K562 (cell line): ENCODE results near the gene TULP4.

ENCODE experiments used
- CBX5 ChIP-seq: IDR thresholded peaks from 2 replicates; pipeline ENCODE4 v1.6.1; 2014; ENCODE audit warnings: low read depth, borderline replicate concordance
- ESRRA ChIP-seq: fragments of 450-650 bp; IDR thresholded peaks from 2 replicates; pipeline ENCODE4 v1.6.1; 2014; ENCODE audit warnings: low read depth, mild to moderate bottlenecking, moderate library complexity, borderline replicate concordance
- MCM3 ChIP-seq: fragments of 450-650 bp; IDR thresholded peaks from 2 replicates; pipeline ENCODE4 v1.6.1; 2016
- NELFE ChIP-seq: IDR thresholded peaks from 2 replicates; pipeline ENCODE4 v1.6.1; 2011; ENCODE audit warnings: mild to moderate bottlenecking; ENCODE audit not compliant: insufficient read depth, insufficient read length
- POLR2A ChIP-seq: fragments of 450-650 bp; conservative IDR thresholded peaks from 2 replicates; pipeline ENCODE4 v1.6.1; 2016
- SMC3 ChIP-seq: conservative IDR thresholded peaks from 2 replicates; pipeline ENCODE4 v1.6.1; 2011; ENCODE audit warnings: low read depth, low read length, improper control_type of control experiment; ENCODE audit not compliant: insufficient read depth
- TBL1XR1 ChIP-seq, 2 experiments: IDR thresholded peaks; 2 replicates each; pipeline ENCODE4 v1.6.1; 2012; ENCODE audit warnings: improper control_type of control experiment in 2 of 2, low read length in 2 of 2, mild to moderate bottlenecking in 1 of 2
- TRIM28 ChIP-seq: fragments of 450-650 bp; IDR thresholded peaks from 2 replicates; pipeline ENCODE4 v1.6.1; 2017
- ZBTB8A ChIP-seq: fragments of 450-650 bp; IDR thresholded peaks from 2 replicates; pipeline ENCODE4 v1.6.1; 2018; ENCODE audit warnings: mild to moderate bottlenecking, moderate library complexity; ENCODE audit not compliant: partially characterized antibody
- TF ChIP-seq, protein P1 (sequence below): fragments of 450-650 bp; IDR thresholded peaks from 2 replicates; pipeline ENCODE4 v1.6.1; 2016; ENCODE audit warnings: low read depth
- TF ChIP-seq, protein P2 (sequence below), 2 experiments: IDR thresholded peaks; 2 replicates each; pipeline ENCODE4 v1.6.1; 2012; ENCODE audit warnings: improper control_type of control experiment in 2 of 2, low read depth in 2 of 2, low read length in 2 of 2, borderline replicate concordance in 1 of 2
- TF ChIP-seq, protein P3 (sequence below): sonication (generic); formaldehyde crosslinking; IDR thresholded peaks from 2 replicates; pipeline ENCODE4 v1.8.1; 2023; ENCODE audit warnings: missing genetic modification reagents, mild to moderate bottlenecking, borderline replicate concordance

- no peak for TF ChIP-seq NELFE
- no peak for TF ChIP-seq CBX5
- TF ChIP-seq, protein P1, sequence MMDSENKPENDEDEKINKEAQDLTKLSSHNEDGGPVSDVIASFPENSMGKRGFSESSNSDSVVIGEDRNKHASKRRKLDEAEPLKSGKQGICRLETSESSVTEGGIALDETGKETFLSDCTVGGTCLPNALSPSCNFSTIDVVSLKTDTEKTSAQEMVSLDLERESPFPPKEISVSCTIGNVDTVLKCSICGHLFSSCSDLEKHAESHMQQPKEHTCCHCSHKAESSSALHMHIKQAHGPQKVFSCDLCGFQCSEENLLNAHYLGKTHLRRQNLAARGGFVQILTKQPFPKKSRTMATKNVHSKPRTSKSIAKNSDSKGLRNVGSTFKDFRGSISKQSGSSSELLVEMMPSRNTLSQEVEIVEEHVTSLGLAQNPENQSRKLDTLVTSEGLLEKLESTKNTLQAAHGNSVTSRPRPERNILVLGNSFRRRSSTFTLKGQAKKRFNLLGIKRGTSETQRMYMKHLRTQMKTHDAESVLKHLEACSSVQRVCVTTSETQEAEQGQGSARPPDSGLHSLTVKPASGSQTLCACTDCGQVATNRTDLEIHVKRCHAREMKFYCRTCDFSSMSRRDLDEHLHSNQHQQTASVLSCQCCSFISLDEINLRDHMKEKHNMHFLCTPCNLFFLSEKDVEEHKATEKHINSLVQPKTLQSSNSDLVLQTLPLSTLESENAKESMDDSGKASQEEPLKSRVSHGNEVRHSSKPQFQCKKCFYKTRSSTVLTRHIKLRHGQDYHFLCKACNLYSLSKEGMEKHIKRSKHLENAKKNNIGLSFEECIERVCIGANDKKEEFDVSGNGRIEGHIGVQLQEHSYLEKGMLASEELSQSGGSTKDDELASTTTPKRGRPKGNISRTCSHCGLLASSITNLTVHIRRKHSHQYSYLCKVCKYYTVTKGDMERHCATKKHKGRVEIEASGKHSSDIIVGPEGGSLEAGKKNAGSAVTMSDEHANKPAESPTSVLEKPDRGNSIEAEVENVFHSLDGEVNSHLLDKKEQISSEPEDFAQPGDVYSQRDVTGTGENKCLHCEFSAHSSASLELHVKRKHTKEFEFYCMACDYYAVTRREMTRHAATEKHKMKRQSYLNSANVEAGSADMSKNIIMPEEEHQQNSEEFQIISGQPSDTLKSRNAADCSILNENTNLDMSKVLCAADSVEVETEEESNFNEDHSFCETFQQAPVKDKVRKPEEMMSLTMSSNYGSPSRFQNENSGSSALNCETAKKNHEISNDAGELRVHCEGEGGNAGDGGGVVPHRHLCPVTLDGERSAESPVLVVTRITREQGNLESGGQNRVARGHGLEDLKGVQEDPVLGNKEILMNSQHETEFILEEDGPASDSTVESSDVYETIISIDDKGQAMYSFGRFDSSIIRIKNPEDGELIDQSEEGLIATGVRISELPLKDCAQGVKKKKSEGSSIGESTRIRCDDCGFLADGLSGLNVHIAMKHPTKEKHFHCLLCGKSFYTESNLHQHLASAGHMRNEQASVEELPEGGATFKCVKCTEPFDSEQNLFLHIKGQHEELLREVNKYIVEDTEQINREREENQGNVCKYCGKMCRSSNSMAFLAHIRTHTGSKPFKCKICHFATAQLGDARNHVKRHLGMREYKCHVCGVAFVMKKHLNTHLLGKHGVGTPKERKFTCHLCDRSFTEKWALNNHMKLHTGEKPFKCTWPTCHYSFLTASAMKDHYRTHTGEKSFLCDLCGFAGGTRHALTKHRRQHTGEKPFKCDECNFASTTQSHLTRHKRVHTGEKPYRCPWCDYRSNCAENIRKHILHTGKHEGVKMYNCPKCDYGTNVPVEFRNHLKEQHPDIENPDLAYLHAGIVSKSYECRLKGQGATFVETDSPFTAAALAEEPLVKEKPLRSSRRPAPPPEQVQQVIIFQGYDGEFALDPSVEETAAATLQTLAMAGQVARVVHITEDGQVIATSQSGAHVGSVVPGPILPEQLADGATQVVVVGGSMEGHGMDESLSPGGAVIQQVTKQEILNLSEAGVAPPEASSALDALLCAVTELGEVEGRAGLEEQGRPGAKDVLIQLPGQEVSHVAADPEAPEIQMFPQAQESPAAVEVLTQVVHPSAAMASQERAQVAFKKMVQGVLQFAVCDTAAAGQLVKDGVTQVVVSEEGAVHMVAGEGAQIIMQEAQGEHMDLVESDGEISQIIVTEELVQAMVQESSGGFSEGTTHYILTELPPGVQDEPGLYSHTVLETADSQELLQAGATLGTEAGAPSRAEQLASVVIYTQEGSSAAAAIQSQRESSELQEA, result no peak
- TF ChIP-seq, protein P2, sequence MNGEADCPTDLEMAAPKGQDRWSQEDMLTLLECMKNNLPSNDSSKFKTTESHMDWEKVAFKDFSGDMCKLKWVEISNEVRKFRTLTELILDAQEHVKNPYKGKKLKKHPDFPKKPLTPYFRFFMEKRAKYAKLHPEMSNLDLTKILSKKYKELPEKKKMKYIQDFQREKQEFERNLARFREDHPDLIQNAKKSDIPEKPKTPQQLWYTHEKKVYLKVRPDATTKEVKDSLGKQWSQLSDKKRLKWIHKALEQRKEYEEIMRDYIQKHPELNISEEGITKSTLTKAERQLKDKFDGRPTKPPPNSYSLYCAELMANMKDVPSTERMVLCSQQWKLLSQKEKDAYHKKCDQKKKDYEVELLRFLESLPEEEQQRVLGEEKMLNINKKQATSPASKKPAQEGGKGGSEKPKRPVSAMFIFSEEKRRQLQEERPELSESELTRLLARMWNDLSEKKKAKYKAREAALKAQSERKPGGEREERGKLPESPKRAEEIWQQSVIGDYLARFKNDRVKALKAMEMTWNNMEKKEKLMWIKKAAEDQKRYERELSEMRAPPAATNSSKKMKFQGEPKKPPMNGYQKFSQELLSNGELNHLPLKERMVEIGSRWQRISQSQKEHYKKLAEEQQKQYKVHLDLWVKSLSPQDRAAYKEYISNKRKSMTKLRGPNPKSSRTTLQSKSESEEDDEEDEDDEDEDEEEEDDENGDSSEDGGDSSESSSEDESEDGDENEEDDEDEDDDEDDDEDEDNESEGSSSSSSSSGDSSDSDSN (IDR thresholded peaks at IDR 0.05; ENCODE audit: borderline replicate concordance in 1 of 2, low read depth in 2 of 2, low read length in 2 of 2), result no peak
- TF ChIP-seq POLR2A, result no peak
- TF ChIP-seq, protein P3, sequence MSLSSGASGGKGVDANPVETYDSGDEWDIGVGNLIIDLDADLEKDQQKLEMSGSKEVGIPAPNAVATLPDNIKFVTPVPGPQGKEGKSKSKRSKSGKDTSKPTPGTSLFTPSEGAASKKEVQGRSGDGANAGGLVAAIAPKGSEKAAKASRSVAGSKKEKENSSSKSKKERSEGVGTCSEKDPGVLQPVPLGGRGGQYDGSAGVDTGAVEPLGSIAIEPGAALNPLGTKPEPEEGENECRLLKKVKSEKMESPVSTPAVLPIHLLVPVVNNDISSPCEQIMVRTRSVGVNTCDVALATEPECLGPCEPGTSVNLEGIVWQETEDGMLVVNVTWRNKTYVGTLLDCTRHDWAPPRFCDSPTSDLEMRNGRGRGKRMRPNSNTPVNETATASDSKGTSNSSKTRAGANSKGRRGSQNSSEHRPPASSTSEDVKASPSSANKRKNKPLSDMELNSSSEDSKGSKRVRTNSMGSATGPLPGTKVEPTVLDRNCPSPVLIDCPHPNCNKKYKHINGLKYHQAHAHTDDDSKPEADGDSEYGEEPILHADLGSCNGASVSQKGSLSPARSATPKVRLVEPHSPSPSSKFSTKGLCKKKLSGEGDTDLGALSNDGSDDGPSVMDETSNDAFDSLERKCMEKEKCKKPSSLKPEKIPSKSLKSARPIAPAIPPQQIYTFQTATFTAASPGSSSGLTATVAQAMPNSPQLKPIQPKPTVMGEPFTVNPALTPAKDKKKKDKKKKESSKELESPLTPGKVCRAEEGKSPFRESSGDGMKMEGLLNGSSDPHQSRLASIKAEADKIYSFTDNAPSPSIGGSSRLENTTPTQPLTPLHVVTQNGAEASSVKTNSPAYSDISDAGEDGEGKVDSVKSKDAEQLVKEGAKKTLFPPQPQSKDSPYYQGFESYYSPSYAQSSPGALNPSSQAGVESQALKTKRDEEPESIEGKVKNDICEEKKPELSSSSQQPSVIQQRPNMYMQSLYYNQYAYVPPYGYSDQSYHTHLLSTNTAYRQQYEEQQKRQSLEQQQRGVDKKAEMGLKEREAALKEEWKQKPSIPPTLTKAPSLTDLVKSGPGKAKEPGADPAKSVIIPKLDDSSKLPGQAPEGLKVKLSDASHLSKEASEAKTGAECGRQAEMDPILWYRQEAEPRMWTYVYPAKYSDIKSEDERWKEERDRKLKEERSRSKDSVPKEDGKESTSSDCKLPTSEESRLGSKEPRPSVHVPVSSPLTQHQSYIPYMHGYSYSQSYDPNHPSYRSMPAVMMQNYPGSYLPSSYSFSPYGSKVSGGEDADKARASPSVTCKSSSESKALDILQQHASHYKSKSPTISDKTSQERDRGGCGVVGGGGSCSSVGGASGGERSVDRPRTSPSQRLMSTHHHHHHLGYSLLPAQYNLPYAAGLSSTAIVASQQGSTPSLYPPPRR, result no peak
- TF ChIP-seq TRIM28, result no peak
- TF ChIP-seq TBL1XR1 (IDR thresholded peaks at IDR 0.05; ENCODE audit: low read length in 2 of 2), result no peak
- no peak for TF ChIP-seq ZBTB8A
- TF ChIP-seq MCM3, result no peak
- TF ChIP-seq SMC3, result no peak
- no peak for TF ChIP-seq ESRRA
These were observed 58.5 kb downstream of the TULP4 start for GRCh38 chr6:158370805-158371204.
